GM23338 (cell line): ENCODE measurements around the gene SCO2. TPM values are rescaled to one million over a fixed set of nuclear protein-coding genes. Genes with fewer than 3 reads are reported as not detected.

ENCODE experiments used
- ATAC-seq: fragments of 200-7000 bp; cut with Tn5 transposase; 3 replicates; pipeline ENCODE4 v1.9.1; 2020
- DNase-seq: peaks from one replicate; pipeline ENCODE4 v3.0.0-alpha.2; 2015; ENCODE audit warnings: low spot score
- H2AFZ ChIP-seq: fragments of 200-600 bp; sonication (generic); 2 replicates; pipeline ENCODE4 v1.8.0; 2016; ENCODE audit warnings: antibody characterized with exemption, mild to moderate bottlenecking, moderate library complexity
- H3F3A ChIP-seq: fragments of 200-600 bp; sonication (generic); replicated peaks from 2 replicates; pipeline ENCODE4 v1.8.0; 2017; ENCODE audit warnings: antibody characterized with exemption, mixed run types, low read depth
- H3K27ac ChIP-seq: fragments of 200-600 bp; sonication (generic); 2 replicates; pipeline ENCODE4 v1.6.1; 2016; ENCODE audit warnings: low read depth
- H3K27me3 ChIP-seq: fragments of 200-600 bp; sonication (generic); 2 replicates; pipeline ENCODE4 v1.8.0; 2016; ENCODE audit warnings: mild to moderate bottlenecking, mixed run types, moderate library complexity; ENCODE audit not compliant: insufficient read depth
- H3K36me3 ChIP-seq: fragments of 200-600 bp; sonication (generic); 2 replicates; pipeline ENCODE4 v1.8.0; 2016; ENCODE audit warnings: mild to moderate bottlenecking; ENCODE audit not compliant: insufficient read depth
- H3K4me1 ChIP-seq: fragments of 200-600 bp; sonication (generic); 2 replicates; pipeline ENCODE4 v1.8.0; 2016; ENCODE audit warnings: mild to moderate bottlenecking, moderate library complexity; ENCODE audit not compliant: insufficient read depth
- H3K4me2 ChIP-seq: fragments of 200-600 bp; sonication (generic); 2 replicates; pipeline ENCODE4 v1.7.1; 2017; ENCODE audit warnings: mixed run types
- H3K4me3 ChIP-seq: fragments of 200-600 bp; sonication (generic); 2 replicates; pipeline ENCODE4 v1.6.1; 2016; ENCODE audit warnings: mixed run types
- H3K79me2 ChIP-seq: fragments of 200-600 bp; sonication (generic); replicated peaks from 2 replicates; pipeline ENCODE4 v1.8.0; 2017; ENCODE audit warnings: mild to moderate bottlenecking; ENCODE audit not compliant: insufficient read depth
- H3K9me2 ChIP-seq: fragments of 200-600 bp; sonication (generic); 2 replicates; pipeline ENCODE4 v1.8.0; 2017; ENCODE audit not compliant: insufficient read depth
- H4K20me1 ChIP-seq: fragments of 200-600 bp; sonication (generic); replicated peaks from 2 replicates; pipeline ENCODE4 v1.8.0; 2017; ENCODE audit warnings: mild to moderate bottlenecking; ENCODE audit not compliant: insufficient read depth
- H3K27ac Mint-ChIP-seq: 2 replicates; pipeline ENCODE4 v1.8.0; 2020; ENCODE audit warnings: inconsistent platforms, mild to moderate bottlenecking, moderate library complexity, mixed read lengths
- H3K27me3 Mint-ChIP-seq: 3 replicates; pipeline ENCODE4 v1.8.0; 2022; ENCODE audit warnings: low read depth, mild to moderate bottlenecking, moderate library complexity, mixed read lengths, inconsistent platforms; ENCODE audit not compliant: insufficient read depth, poor library complexity
- H3K36me3 Mint-ChIP-seq: 3 replicates; pipeline ENCODE4 v1.8.0; 2021; ENCODE audit warnings: low read depth, mild to moderate bottlenecking, inconsistent platforms, moderate library complexity, mixed read lengths
- H3K4me1 Mint-ChIP-seq: 3 replicates; pipeline ENCODE4 v1.8.0; 2020; ENCODE audit warnings: mild to moderate bottlenecking, inconsistent platforms, mixed read lengths
- H3K4me3 Mint-ChIP-seq: 3 replicates; pipeline ENCODE4 v1.8.0; 2021; ENCODE audit warnings: moderate library complexity, mild to moderate bottlenecking, inconsistent platforms, mixed read lengths
- H3K9me3 Mint-ChIP-seq: 3 replicates; pipeline ENCODE4 v1.8.0; 2020; ENCODE audit warnings: moderate library complexity, mild to moderate bottlenecking, inconsistent platforms, mixed read lengths
- CREB1 ChIP-seq: fragments of 250-450 bp; sonication (Bioruptor Pico); IDR thresholded peaks from 2 replicates; pipeline ENCODE4 v1.5.0; 2020; ENCODE audit warnings: low read depth, mild to moderate bottlenecking, moderate library complexity
- EZH2 ChIP-seq: fragments of 200-600 bp; sonication (generic); IDR thresholded peaks from one replicate; pipeline ENCODE4 v1.8.0; 2017; ENCODE audit warnings: antibody characterized with exemption, mild to moderate bottlenecking, low read depth; ENCODE audit not compliant: unreplicated experiment
- EZH2phosphoT487 ChIP-seq: fragments of 200-600 bp; sonication (generic); IDR thresholded peaks from one replicate; pipeline ENCODE4 v1.8.1; 2018; ENCODE audit warnings: antibody characterized with exemption; ENCODE audit not compliant: unreplicated experiment
- JUNB ChIP-seq: IDR thresholded peaks from one replicate; pipeline ENCODE4 v1.6.1; 2016; ENCODE audit warnings: antibody characterized with exemption; ENCODE audit not compliant: unreplicated experiment
- NANOG ChIP-seq: IDR thresholded peaks from 2 replicates; pipeline ENCODE4 v1.6.1; 2016; ENCODE audit warnings: antibody characterized with exemption, borderline replicate concordance
- POLR2AphosphoS5 ChIP-seq: IDR thresholded peaks from 2 replicates; pipeline ENCODE4 v1.6.1; 2016; ENCODE audit warnings: antibody characterized with exemption, low read depth
- STAT1 ChIP-seq: IDR thresholded peaks from one replicate; pipeline ENCODE4 v1.6.1; 2016; ENCODE audit warnings: antibody characterized with exemption; ENCODE audit not compliant: unreplicated experiment
- ZNF114 ChIP-seq: fragments of 250-450 bp; sonication (Bioruptor Pico); IDR thresholded peaks from 2 replicates; pipeline ENCODE4 v1.5.0; 2020; ENCODE audit warnings: mild to moderate bottlenecking, moderate library complexity
- polyA plus RNA-seq: library from polyadenylated mRNA; unstranded; fragments of >200 nt; fragmentation: Nextera tagmentation; extraction: Ambion mirVana; gene quantifications from 2 replicates; pipeline ENCODE4 v1.2.1, GENCODE V29; 2016
- total RNA-seq: library from RNA; depleted of rRNA; stranded (reverse); fragments of >200 nt; shearing (Covaris generic); gene quantifications from 2 replicates; pipeline ENCODE4 v1.2.3, GENCODE V29; 2014
- TF ChIP-seq, protein P1 (sequence below): IDR thresholded peaks from 2 replicates; pipeline ENCODE4 v1.6.1; 2016; ENCODE audit warnings: antibody characterized with exemption
- TF ChIP-seq, protein P2 (sequence below): fragments of 250-450 bp; sonication (Bioruptor Pico); IDR thresholded peaks from 2 replicates; pipeline ENCODE4 v1.5.0; 2020; ENCODE audit warnings: mild to moderate bottlenecking, moderate library complexity
- TF ChIP-seq, protein P3 (sequence below): IDR thresholded peaks from one replicate; pipeline ENCODE4 v1.6.1; 2018; ENCODE audit warnings: antibody characterized with exemption; ENCODE audit not compliant: unreplicated experiment

Gene SCO2
- total and polyA plus RNA-seq, 2 experiments from 2014 or later: 2.6 to 4.9 TPM

DNA sequence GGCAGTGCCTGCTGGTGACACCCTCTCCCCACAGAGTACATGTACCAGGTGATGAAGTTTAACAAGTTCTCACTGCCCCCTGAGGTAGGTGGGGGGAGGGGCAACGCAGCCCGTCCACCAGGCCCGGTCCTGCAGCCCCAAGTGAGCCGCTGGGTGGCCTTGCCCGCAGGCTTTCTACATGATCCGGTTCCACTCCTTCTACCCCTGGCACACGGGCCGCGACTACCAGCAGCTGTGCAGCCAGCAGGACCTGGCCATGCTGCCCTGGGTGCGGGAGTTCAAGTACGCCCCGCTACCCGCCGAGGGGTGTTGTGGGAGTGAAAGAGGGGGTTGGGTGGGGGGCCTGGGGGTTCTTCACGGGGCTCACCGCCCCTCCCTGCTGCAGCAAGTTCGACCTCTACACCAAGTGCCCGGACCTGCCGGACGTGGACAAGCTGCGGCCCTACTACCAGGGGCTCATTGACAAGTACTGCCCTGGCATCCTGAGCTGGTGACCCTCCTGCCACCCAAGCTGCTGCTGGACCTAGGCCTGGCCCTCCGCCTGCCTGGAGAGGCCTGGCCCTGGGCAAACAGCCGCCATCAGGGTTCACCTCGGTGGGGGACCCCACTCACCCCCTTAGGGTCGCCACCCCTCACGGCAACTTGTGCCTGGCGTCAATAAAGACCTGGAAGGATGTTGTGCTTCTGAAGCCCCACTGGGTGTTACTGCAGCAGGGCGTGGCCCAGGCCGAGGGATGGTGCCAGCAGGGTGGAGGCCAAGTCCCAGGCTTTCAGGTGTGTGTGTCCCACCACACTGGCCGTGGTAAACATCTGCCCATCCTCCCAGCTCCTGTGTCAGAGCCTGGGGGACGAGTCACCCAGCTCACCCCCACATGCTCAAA lies 35.8 kb downstream of the SCO2 start (continued):
- TF ChIP-seq, protein P1, sequence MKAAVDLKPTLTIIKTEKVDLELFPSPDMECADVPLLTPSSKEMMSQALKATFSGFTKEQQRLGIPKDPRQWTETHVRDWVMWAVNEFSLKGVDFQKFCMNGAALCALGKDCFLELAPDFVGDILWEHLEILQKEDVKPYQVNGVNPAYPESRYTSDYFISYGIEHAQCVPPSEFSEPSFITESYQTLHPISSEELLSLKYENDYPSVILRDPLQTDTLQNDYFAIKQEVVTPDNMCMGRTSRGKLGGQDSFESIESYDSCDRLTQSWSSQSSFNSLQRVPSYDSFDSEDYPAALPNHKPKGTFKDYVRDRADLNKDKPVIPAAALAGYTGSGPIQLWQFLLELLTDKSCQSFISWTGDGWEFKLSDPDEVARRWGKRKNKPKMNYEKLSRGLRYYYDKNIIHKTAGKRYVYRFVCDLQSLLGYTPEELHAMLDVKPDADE: no peak
- TF ChIP-seq EZH2phosphoT487: no peak

DNA sequence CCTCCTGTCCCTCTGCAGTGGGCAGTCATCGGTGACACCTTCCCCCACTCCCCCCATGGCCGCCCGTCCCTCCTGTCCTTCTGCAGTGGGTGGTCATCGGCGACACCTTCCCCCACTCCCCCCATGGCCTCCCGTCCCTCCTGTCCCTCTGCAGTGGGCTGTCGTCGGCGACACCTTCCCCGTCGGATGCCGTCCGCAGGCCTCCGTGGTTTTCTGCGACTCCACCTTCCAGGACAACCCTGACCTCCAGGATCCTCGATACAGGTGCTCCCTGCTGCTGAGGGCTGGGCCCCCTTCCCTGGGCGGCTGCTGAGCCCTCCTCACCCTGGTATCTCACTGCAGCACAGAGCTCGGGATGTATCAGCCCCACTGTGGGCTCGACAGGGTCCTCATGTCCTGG lies 36.5 kb downstream of the SCO2 start:
- ATAC-seq (no peak), DNase-seq (no peak)
- Histone ChIP-seq H3K4me2 (no peak overlapping the region), H3F3A (no peaks in the 10 kb centered on the region), H3K4me1 (no peaks in the 10 kb centered on the region), H4K20me1 (no peaks in the 10 kb centered on the region), H3K9me2 (no peaks in the 10 kb centered on the region), H3K79me2 (no peaks in the 10 kb centered on the region), H3K27me3 (no peaks in the 10 kb centered on the region), H3K4me3 (no peak overlapping the region), H3K36me3 (no peaks in the 10 kb centered on the region), H2AFZ (no peak overlapping the region), H3K27ac (no peak overlapping the region)
- Mint-ChIP-seq H3K27ac (no peak overlapping the region), H3K36me3 (no peaks in the 10 kb centered on the region), H3K4me1 (peaks cover 3% of the 10 kb centered on the region; the same call in 1 of the 3 replicates), H3K27me3 (peaks cover 12% of the 10 kb centered on the region), H3K9me3 (no peaks in the 10 kb centered on the region), H3K4me3 (no peak overlapping the region)
- TF ChIP-seq EZH2phosphoT487 (no peak), POLR2AphosphoS5 (no peak), ZNF114 (CRISPR knock-in tag) (no peak), CREB1 (CRISPR knock-in tag) (no peak), EZH2 (no peak), STAT1 (no peak), NANOG (no peak), JUNB (no peak)
- TF ChIP-seq, protein P2, sequence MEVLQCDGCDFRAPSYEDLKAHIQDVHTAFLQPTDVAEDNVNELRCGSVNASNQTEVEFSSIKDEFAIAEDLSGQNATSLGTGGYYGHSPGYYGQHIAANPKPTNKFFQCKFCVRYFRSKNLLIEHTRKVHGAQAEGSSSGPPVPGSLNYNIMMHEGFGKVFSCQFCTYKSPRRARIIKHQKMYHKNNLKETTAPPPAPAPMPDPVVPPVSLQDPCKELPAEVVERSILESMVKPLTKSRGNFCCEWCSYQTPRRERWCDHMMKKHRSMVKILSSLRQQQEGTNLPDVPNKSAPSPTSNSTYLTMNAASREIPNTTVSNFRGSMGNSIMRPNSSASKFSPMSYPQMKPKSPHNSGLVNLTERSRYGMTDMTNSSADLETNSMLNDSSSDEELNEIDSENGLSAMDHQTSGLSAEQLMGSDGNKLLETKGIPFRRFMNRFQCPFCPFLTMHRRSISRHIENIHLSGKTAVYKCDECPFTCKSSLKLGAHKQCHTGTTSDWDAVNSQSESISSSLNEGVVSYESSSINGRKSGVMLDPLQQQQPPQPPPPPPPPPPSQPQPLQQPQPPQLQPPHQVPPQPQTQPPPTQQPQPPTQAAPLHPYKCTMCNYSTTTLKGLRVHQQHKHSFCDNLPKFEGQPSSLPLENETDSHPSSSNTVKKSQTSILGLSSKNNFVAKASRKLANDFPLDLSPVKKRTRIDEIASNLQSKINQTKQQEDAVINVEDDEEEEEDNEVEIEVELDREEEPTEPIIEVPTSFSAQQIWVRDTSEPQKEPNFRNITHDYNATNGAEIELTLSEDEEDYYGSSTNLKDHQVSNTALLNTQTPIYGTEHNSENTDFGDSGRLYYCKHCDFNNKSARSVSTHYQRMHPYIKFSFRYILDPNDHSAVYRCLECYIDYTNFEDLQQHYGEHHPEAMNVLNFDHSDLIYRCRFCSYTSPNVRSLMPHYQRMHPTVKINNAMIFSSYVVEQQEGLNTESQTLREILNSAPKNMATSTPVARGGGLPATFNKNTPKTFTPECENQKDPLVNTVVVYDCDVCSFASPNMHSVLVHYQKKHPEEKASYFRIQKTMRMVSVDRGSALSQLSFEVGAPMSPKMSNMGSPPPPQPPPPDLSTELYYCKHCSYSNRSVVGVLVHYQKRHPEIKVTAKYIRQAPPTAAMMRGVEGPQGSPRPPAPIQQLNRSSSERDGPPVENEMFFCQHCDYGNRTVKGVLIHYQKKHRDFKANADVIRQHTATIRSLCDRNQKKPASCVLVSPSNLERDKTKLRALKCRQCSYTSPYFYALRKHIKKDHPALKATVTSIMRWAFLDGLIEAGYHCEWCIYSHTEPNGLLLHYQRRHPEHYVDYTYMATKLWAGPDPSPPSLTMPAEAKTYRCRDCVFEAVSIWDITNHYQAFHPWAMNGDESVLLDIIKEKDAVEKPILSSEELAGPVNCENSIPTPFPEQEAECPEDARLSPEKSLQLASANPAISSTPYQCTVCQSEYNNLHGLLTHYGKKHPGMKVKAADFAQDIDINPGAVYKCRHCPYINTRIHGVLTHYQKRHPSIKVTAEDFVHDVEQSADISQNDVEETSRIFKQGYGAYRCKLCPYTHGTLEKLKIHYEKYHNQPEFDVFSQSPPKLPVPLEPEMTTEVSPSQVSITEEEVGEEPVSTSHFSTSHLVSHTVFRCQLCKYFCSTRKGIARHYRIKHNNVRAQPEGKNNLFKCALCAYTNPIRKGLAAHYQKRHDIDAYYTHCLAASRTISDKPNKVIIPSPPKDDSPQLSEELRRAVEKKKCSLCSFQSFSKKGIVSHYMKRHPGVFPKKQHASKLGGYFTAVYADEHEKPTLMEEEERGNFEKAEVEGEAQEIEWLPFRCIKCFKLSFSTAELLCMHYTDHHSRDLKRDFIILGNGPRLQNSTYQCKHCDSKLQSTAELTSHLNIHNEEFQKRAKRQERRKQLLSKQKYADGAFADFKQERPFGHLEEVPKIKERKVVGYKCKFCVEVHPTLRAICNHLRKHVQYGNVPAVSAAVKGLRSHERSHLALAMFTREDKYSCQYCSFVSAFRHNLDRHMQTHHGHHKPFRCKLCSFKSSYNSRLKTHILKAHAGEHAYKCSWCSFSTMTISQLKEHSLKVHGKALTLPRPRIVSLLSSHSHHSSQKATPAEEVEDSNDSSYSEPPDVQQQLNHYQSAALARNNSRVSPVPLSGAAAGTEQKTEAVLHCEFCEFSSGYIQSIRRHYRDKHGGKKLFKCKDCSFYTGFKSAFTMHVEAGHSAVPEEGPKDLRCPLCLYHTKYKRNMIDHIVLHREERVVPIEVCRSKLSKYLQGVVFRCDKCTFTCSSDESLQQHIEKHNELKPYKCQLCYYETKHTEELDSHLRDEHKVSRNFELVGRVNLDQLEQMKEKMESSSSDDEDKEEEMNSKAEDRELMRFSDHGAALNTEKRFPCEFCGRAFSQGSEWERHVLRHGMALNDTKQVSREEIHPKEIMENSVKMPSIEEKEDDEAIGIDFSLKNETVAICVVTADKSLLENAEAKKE (CRISPR knock-in tag): no peak
- TF ChIP-seq, protein P3, sequence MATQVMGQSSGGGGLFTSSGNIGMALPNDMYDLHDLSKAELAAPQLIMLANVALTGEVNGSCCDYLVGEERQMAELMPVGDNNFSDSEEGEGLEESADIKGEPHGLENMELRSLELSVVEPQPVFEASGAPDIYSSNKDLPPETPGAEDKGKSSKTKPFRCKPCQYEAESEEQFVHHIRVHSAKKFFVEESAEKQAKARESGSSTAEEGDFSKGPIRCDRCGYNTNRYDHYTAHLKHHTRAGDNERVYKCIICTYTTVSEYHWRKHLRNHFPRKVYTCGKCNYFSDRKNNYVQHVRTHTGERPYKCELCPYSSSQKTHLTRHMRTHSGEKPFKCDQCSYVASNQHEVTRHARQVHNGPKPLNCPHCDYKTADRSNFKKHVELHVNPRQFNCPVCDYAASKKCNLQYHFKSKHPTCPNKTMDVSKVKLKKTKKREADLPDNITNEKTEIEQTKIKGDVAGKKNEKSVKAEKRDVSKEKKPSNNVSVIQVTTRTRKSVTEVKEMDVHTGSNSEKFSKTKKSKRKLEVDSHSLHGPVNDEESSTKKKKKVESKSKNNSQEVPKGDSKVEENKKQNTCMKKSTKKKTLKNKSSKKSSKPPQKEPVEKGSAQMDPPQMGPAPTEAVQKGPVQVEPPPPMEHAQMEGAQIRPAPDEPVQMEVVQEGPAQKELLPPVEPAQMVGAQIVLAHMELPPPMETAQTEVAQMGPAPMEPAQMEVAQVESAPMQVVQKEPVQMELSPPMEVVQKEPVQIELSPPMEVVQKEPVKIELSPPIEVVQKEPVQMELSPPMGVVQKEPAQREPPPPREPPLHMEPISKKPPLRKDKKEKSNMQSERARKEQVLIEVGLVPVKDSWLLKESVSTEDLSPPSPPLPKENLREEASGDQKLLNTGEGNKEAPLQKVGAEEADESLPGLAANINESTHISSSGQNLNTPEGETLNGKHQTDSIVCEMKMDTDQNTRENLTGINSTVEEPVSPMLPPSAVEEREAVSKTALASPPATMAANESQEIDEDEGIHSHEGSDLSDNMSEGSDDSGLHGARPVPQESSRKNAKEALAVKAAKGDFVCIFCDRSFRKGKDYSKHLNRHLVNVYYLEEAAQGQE: no peak
- TF ChIP-seq, protein P1: no peak
